Activated naive CD4-positive, alpha-beta T cell treated with anti-CD3 and anti-CD28 coated beads, Interleukin-2, amount 50 U/mL, for 72 hours (primary cell): ENCODE results near the gene CORO2B. TPM values are rescaled to one million over a fixed set of nuclear protein-coding genes. Genes with fewer than 3 reads are reported as not detected.

Experiments
- ATAC-seq, 2 donors: fragments of 150-1000 bp; cut with Tn5 transposase; 2 replicates each; pipeline ENCODE4 v1.10.0; 2021; ENCODE audit warnings: mild to moderate bottlenecking in 2 of 2, moderate library complexity in 2 of 2
- DNase-seq, 2 donors: peaks; one replicate each; pipeline ENCODE4 v3.0.0; 2021 to 2022; ENCODE audit warnings: low spot score in 2 of 2
- H3K27ac Mint-ChIP-seq, 2 donors: one replicate each; pipeline ENCODE4 v1.8.0; 2022; ENCODE audit warnings: mild to moderate bottlenecking in 2 of 2, mixed read lengths in 2 of 2
- H3K36me3 Mint-ChIP-seq, 2 donors: one replicate each; pipeline ENCODE4 v1.8.0; 2022; ENCODE audit warnings: mixed read lengths in 2 of 2
- H3K9me3 Mint-ChIP-seq, 2 donors: one replicate each; pipeline ENCODE4 v1.8.0; 2022; ENCODE audit warnings: mixed read lengths in 2 of 2
- total RNA-seq, 2 donors: library from RNA; stranded (reverse); gene quantifications; one replicate each; pipeline ENCODE4 v1.2.3, GENCODE V29; 2022

The CORO2B gene
- total RNA-seq, 2 donors from 2014 or later = 0.07 TPM; not detected in 1

DNA sequence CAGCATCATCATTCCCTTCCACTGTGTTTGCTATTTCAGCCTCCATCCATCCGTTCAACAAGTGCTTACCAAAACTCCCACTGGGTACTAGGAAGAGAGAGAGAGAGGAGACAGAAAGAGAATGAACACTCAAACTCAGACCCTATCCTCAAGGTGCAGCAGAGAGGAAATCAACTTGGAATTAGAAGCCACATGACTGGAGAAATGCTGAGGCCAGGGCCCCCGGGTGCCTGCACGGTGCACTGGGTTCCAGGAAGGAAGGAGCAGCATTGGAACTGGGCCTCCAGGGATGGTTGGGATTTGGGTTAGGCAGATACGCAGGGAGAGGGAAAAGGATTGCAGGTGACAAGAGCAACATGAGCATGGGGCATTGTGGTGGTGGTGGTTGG is 30.0 kb downstream of the CORO2B start:
- Mint-ChIP-seq H3K27ac (no peak overlapping the region), H3K9me3 (no peaks in the 10 kb centered on the region), H3K36me3 (no peaks in the 10 kb centered on the region)
- ATAC-seq = no peak
- DNase-seq = no peak

DNA sequence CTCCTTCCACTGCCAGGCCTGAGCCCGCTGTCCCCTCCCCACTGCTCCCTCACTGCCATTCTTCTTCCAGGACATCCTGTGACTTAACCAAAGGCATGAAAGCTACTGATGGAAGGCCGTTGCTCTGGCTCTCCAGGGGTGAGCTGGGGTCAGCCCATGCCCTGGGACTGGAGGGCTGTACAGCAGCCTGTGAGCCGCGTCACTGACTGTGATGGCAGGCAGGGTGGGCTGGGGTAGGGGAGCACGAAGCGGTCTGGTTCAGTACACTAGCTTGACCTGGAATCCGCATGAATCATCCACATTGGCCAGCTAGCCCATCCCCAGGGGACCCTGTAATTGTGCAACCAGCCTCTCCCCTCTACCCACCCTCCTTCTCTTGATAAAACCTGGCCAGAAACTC is 30.8 kb downstream of the CORO2B start:
- H3K27ac Mint-ChIP-seq = no peak overlapping the region
- DNase-seq (no peak), ATAC-seq (no peak)
- no peaks in the 10 kb centered on the region for H3K9me3 Mint-ChIP-seq
- H3K36me3 Mint-ChIP-seq = no peaks in the 10 kb centered on the region

DNA sequence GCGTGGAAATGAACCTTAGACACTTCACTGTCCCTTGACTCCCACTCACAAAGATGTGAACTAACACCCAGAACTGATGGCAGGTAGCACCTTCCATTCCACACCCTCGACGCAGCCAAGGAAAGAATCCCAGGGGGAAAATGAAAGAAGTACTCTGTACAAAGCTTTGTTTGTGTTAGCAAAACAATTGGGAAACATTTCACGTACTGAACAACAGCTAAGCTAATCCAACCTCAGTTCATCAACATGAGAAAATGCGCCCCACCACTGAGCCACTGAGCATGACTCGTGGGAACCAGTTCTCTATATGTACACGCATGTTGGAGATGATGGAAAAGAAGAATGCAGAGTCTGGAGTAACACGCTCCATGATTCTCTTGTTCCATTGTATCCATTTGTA is 32.0 kb downstream of the CORO2B start:
- Mint-ChIP-seq H3K27ac (no peak overlapping the region), H3K9me3 (no peaks in the 10 kb centered on the region), H3K36me3 (no peaks in the 10 kb centered on the region)
- ATAC-seq = no peak
- DNase-seq = no peak

DNA sequence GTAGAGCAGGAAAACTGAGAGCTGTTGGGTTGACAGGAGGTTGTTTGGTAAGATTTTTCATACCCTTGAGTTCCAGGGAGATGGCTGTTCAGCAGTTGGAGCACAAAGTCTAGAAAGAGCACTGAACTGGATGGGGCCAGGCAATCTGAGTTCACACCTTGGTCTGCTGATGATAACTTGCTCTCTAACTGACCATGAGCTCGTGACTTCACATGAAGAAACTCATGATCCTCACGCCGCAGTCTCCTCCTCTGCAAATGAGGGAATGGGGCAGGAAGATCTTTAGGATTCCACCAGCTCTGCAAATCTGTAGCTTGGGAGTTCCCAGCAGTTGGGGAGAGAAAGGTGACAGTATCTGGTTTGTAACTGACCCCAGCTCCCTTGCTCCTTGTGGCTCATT is 33.7 kb downstream of the CORO2B start:
- no peaks in the 10 kb centered on the region for H3K9me3 Mint-ChIP-seq
- no peaks in the 10 kb centered on the region for H3K36me3 Mint-ChIP-seq
- no peak overlapping the region for H3K27ac Mint-ChIP-seq
- ATAC-seq = no peak
- no peak for DNase-seq

DNA sequence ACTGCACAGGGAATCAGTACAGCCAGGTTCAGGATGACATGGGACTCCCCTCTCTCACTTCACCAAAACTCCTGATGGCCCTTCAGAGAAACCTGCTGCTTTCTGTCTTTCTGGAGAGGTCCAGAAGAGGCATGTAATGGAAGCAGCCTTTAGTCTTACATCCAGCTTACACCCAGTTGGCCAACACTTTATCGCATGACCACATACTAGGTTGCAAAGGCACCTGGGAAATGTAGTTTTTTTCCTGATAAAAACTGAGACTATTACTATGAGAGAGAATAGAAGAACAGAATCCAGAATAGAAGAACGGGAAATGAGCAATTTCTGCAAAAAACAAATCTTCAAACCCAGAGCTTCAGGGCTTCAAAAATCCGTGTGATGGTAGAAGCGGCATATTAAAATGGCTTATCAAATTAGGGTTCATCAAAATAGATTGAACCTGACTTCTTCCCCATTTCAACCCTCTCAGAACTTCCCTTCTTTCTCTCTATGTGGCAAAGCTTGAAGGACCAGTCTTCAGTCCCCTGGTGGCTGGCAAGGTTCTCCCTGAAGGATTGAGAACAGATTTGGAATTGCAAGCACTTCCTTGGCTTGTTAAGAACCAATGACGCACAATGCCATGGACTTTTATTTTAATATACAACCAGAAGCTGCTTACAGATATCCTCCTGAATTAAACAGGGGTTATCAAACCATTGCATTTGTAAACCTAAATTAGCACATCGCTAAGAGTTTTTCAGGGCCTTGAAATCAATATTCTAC is 34.4 kb downstream of the CORO2B start:
- Mint-ChIP-seq H3K9me3 (no peaks in the 10 kb centered on the region), H3K27ac (no peak overlapping the region), H3K36me3 (no peaks in the 10 kb centered on the region)
- DNase-seq (no peak), ATAC-seq (no peak)

DNA sequence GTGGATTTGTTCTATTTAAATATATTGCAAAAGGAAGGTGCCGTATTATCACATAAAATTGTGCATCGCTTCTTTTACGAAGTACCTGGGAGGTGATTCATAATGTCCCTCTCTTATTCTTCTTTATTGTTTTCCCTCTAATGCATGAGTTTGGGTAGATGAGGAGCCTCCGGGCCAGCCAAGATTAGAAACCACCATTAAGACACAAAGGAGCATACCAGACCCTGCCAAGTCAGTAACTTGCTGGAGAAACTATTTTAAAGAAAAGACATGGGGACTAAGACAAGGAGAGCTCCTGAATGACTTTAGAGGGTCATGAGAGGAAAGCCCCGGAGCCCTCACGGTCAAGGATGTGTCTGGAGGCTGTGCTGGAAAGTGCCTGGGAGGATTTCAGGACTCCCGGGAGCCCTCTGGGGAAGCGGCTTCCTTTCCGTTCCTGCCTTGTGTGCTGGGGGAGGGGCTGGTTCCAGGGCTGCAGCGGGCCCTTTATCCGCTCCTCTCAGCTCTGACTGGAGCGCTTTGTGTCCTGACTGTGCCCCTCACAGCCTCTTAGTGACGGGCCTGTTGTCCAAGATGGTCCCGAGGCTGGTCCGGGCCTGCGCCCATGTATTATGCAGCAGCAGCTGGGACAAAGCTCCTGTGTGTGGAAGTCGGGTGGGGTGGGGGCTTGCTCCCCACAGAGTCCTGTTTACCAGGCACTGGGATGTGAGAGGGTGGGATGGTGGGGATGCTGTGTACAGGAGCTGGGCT is 35.7 kb downstream of the CORO2B start:
- DNase-seq (no peak), ATAC-seq (no peak)
- Mint-ChIP-seq H3K27ac (no peak overlapping the region), H3K9me3 (no peaks in the 10 kb centered on the region), H3K36me3 (no peaks in the 10 kb centered on the region)

DNA sequence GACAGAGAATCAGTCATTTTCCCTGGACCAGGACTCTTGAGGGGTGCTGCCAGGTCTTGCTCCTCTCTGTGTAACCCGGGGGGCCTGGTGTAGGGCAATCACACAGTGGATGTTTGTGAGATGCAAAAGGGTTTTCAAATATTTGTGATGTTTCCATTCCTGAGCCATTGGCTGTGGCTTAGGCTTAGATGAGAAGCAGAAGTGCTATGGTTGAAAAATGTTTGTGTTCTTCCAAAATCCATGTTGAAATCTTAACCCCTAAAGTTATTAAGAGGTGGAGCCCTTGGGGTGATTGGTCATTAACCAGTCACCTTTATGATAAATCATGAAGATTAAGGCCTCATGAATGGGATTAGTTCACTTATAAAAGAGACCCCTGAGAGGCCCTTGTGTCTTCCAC is 36.5 kb downstream of the CORO2B start:
- H3K9me3 Mint-ChIP-seq = no peaks in the 10 kb centered on the region
- no peak overlapping the region for H3K27ac Mint-ChIP-seq
- no peaks in the 10 kb centered on the region for H3K36me3 Mint-ChIP-seq
- ATAC-seq = no peak
- DNase-seq = no peak

DNA sequence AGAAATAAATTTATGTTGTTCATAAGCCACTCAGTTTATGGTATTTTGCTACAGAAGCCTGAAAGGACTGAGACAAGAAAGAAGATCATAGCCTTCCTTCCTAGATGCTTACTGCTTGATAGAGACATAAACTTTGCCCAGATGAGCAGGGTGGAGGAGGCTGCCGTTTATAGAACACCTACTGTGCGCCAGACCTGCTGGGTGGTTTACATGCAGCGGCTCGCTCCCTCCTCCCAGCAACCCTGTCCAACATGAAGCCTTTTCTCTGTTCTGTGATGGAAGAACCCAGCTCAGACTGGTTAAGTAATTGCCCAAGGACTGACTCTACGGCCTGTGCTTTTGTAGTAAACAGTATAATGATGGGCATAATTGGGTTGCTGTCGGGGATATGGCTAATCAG is 37.0 kb downstream of the CORO2B start:
- no peak overlapping the region for H3K27ac Mint-ChIP-seq
- no peaks in the 10 kb centered on the region for H3K36me3 Mint-ChIP-seq
- ATAC-seq = no peak
- H3K9me3 Mint-ChIP-seq = no peaks in the 10 kb centered on the region
- DNase-seq = no peak

DNA sequence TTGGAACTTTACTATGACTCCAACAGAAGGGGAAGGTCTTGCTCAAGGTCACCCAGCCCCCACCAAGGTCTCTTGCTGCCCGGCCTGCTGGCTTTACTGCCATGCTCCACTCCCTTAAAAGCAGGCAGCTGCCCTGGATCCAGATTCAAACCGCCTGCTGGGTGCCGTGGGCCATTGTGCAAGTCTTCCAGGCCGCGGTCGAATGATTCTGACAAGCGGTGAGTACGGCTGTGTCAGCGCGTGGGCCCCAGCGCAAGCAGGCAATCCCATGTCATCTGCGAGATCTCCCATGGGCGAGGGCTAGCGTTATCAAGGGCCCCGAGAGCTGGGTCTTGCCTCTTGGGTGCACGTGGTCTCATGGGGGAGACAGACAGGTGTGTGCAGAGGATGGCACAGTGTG is 37.6 kb downstream of the CORO2B start:
- H3K9me3 Mint-ChIP-seq = no peaks in the 10 kb centered on the region
- no peaks in the 10 kb centered on the region for H3K36me3 Mint-ChIP-seq
- H3K27ac Mint-ChIP-seq = no peak overlapping the region
- ATAC-seq = no peak
- no peak for DNase-seq

DNA sequence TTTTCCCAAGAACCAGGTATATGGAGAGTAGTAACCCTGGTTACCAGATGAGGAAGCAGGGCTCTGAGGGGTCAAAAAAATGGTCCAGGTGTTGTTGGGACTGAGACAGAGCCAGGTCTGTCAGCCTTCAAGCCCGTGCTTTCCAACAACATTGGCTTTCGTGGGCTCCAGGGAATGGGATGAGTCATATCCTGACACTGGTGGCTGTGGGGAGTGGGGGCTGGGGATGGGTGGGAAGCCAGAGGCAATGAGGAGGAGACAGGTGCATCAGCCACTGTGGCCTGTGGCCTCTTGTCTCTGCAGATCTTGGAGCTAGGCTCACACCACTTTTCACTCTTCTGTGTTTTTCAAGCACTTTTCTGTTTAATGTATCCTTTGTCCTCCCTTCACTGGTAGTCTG is 38.2 kb downstream of the CORO2B start:
- H3K9me3 Mint-ChIP-seq = no peaks in the 10 kb centered on the region
- no peak overlapping the region for H3K27ac Mint-ChIP-seq
- no peaks in the 10 kb centered on the region for H3K36me3 Mint-ChIP-seq
- no peak for DNase-seq
- no peak for ATAC-seq

DNA sequence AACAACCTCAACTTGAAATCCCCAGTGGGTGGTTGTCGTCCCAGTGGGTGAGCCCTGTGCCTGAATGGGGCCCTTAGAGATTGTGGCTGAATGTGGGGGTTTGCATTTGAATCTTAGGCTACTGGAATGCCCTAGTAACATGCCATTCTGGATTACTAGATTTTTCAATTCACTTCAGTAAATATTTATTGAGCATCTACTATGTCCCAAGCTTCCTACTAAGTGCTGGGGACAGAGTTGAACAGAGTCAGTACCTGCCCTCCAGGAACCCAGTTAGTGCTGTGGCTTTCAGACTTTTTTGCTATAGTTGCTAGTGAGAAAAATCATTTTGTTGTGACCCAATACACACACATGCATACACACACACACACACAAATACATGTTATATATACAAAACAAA is 39.0 kb downstream of the CORO2B start:
- H3K36me3 Mint-ChIP-seq = no peaks in the 10 kb centered on the region
- ATAC-seq (no peak), DNase-seq (no peak)
- H3K27ac Mint-ChIP-seq = no peak overlapping the region
- H3K9me3 Mint-ChIP-seq = no peaks in the 10 kb centered on the region

DNA sequence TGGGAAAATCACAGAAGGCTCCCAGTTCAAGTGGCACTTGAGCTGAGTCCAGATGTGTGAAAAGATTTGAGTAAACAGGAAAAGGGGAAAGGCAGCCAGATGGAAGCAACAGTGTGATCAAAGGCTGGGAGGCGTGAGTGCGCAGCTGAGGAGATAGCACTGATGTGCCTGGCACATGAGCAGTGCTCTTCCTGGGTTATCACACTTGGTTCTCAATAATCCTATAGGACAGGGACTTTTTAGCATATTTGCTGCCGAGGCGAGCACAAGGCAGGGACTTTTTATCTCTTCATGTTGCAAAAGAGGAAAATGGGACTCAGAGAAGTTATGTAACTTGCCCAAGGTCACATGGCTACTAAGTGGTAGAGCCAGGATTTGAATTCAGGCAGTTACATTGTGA is 39.6 kb downstream of the CORO2B start:
- Mint-ChIP-seq H3K9me3 (no peaks in the 10 kb centered on the region), H3K27ac (no peak overlapping the region), H3K36me3 (no peaks in the 10 kb centered on the region)
- DNase-seq (no peak), ATAC-seq (no peak)

DNA sequence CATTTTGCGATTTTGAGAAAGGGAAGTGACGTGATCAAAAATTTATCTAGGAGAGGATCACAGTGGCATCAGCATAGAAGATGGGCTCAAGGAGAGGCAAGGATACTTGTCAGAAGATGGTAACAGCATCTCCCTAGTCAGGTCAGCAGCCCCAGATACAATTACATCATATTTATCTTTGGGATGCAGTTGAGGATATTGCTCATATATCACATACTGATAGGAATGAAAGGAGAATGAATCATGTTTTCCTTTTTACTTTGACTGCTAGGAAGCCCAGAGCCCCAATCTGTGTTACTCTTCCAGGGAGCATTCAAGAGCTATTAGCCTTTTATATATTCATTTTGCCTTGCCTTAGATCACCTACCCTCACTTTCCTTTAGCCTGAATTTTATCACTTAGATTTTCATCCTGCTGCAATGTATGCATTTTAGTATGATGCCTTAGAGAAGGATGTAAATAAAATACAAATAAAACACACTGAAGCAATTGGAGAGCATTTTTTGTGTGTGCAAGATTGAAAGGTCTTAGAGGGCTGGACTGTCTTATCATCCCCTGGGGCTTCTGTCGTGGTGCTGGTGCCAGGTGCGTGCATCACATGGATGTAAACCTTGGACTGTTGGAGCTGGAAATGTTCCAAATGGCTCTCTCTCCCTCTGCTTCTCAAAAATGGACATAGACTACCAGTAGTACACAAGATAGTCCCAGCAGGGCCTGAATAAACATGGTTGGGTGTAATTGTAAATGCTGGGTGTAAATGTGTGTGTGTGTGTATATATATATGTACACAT is 40.3 kb downstream of the CORO2B start:
- no peak for ATAC-seq
- no peak overlapping the region for H3K27ac Mint-ChIP-seq
- no peak for DNase-seq
- H3K9me3 Mint-ChIP-seq = no peaks in the 10 kb centered on the region
- no peaks in the 10 kb centered on the region for H3K36me3 Mint-ChIP-seq

DNA sequence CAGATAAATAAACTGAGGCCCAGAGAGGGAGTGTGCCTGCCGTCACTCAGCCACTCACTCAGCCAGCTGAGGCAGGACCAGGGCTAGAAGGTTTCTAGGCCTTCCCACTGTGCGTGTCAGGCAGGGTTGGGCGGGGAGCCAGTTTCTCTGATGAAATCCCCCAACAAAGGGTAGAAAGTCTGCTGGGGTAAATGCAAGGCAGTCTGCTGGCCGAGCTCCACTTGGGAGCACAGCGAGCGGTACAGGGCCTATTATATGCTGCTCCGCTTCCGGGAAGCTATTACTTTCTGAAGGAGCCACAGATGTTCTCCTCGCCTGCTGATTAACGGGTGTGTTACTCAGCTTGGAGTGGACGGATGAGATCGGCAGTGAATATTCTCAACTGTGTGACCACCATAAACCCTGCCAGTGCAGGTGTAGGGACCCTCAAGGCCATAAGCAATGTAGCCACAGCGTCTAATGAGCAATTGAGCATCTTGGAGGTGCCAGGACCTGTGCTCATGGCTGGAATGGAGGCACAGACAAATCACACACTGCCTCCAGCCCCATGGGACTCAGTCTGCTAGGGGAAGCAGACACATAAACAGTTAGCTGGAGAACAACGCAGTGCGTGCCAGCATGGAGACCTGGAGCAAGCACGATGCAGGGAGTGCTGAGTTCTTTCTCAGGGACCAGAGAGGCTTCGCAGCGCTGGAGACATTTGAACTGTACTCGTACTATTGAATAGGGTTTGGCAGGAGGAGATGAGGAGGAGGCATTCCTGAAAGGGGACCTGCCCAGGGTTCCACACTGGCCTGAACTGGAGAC is 42.1 kb downstream of the CORO2B start:
- no peak for DNase-seq
- Mint-ChIP-seq H3K36me3 (no peaks in the 10 kb centered on the region), H3K9me3 (no peaks in the 10 kb centered on the region), H3K27ac (no peak overlapping the region)
- ATAC-seq = no peak

DNA sequence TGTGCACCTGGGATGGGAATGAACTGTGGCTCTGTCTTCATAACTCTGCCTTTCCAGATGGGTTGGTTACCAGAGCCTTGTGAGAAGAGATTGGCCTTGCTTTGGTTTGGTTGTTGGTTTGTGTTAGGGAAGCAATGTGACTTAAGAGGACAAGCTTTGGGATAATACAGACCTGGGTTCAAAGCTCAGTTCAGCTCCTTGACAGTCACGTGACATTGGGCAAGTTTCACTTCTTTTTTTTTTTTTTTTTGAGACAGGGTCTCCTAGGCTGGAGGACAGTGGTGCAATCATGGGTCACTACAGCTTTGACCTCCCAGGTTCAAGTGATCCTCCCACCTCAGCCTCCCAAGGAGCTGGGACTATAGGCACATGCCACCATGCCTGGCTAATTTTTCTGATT is 42.7 kb downstream of the CORO2B start:
- DNase-seq (no peak), ATAC-seq (no peak)
- Mint-ChIP-seq H3K9me3 (no peaks in the 10 kb centered on the region), H3K36me3 (no peaks in the 10 kb centered on the region), H3K27ac (no peak overlapping the region)

DNA sequence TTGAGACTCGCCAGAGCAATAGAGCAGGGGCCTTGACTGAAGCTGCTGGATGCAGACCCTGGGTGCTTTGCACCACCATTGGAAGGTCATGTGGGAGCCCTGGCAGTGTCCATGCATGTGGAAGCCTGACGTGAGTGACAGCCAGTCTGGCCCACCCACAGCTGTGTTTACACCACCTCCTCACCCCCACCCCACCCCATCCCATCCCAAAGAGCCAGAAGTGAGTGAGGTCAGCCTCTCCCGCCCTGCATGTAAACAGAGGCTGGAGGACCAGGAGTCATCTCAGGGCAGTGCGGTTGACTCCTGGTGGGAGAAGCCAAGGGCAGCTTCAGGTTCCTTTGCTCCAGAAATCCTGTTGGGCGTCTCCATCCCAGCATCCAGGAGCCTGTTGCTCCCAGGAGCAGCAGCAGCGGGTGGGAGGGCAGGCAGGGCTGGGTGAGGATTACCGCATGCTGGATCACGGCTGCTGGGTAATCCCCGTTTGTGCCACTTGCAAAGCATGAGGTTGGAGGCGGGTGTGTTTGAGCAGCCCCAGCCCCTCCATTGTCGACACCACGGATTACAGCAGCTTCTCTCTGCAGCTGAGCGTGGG is 44.6 kb downstream of the CORO2B start:
- DNase-seq (no peak), ATAC-seq (no peak)
- no peaks in the 10 kb centered on the region for H3K36me3 Mint-ChIP-seq
- H3K27ac Mint-ChIP-seq = no peak overlapping the region
- H3K9me3 Mint-ChIP-seq = no peaks in the 10 kb centered on the region
